Measurements from ENCODE around the gene CPNE6.
"Not testable (repeated sequence)": the region's sequence is repeated elsewhere in the genome, so short reads cannot be mapped to it uniquely, and the experiment has no call there.

CPNE6 gene

GRCh38 chr14:24071144-24071697 is at the start of gene CPNE6:
TSS of gene CPNE6 (plus strand) at chr14:24071562. CDS start at chr14:24072937, 1,375 bp downstream.
- 0 out of 2 replicates have a peak, but pooled peaks cover 4% of the 10 kb centered on the region for H3K4me1 ChIP-seq (ENCODE audit: low read length)
- H3F3A ChIP-seq (ENCODE audit: insufficient read depth, low read length), result no peaks in the 10 kb centered on the region
- H3K36me3 ChIP-seq (replicated peaks; ENCODE audit: insufficient read depth, low read length), result no peaks in the 10 kb centered on the region
- H2AFZ ChIP-seq (ENCODE audit: low read length), result no peak within 1 kb of the TSS
- no peaks in the 10 kb centered on the region for H3K9me2 ChIP-seq (replicated peaks; ENCODE audit: insufficient read depth, low read length)
- no peak within 1 kb of the TSS for H3K27ac ChIP-seq (ENCODE audit: low read length)
- H3K9me3 ChIP-seq (replicated peaks; ENCODE audit: insufficient read depth, low read length), result no peaks in the 10 kb centered on the region
- no peaks in the 10 kb centered on the region for H3K79me2 ChIP-seq (ENCODE audit: low read length)
- no peak for DNase-seq
- H3K9ac ChIP-seq (ENCODE audit: low read length), result no peak within 1 kb of the TSS
- TF ChIP-seq CTCF (IDR thresholded peaks at IDR 0.05; ENCODE audit: low read length), result no peak
- no peak for TF ChIP-seq EZH2 (optimal IDR thresholded peaks at IDR 0.05; ENCODE audit: low read depth, low read length)
- no peak for TF ChIP-seq EZH2phosphoT487 (IDR thresholded peaks at IDR 0.05; ENCODE audit: low read length)
- no peaks in the 10 kb centered on the region for H3K27me3 ChIP-seq (replicated peaks; ENCODE audit: insufficient read depth, low read length)
- no peak within 1 kb of the TSS for H3K4me3 ChIP-seq (ENCODE audit: low read length)
- H3K4me2 ChIP-seq (ENCODE audit: low read depth, low read length), result no peak within 1 kb of the TSS
- H4K20me1 ChIP-seq (ENCODE audit: insufficient read depth, low read length), result no peaks in the 10 kb centered on the region

- not testable (repeated sequence) for H3K9me2 ChIP-seq (replicated peaks; ENCODE audit: insufficient read depth, low read length); H3K79me2 ChIP-seq (ENCODE audit: low read length); H3K4me3 ChIP-seq (ENCODE audit: low read length); H3K27ac ChIP-seq (ENCODE audit: low read length); H4K20me1 ChIP-seq (ENCODE audit: insufficient read depth, low read length); H3K4me1 ChIP-seq (ENCODE audit: low read length); H3K4me2 ChIP-seq (ENCODE audit: low read depth, low read length); H3K27me3 ChIP-seq (replicated peaks; ENCODE audit: insufficient read depth, low read length); H2AFZ ChIP-seq (ENCODE audit: low read length); H3F3A ChIP-seq (ENCODE audit: insufficient read depth, low read length); H3K9ac ChIP-seq (ENCODE audit: low read length); H3K9me3 ChIP-seq (replicated peaks; ENCODE audit: insufficient read depth, low read length); H3K36me3 ChIP-seq (replicated peaks; ENCODE audit: insufficient read depth, low read length); DNase-seq
Observed at GRCh38 chr14:24024939-24025418, 46.4 kb upstream of the CPNE6 start.

GRCh38 chr14:24029687-24030086 is 41.7 kb upstream of the CPNE6 start:
- H3K4me1 ChIP-seq (ENCODE audit: low read length); H3F3A ChIP-seq (ENCODE audit: insufficient read depth, low read length); H4K20me1 ChIP-seq (ENCODE audit: insufficient read depth, low read length); H3K9ac ChIP-seq (ENCODE audit: low read length); DNase-seq; H3K27ac ChIP-seq (ENCODE audit: low read length); H3K36me3 ChIP-seq (replicated peaks; ENCODE audit: insufficient read depth, low read length); H3K27me3 ChIP-seq (replicated peaks; ENCODE audit: insufficient read depth, low read length); H2AFZ ChIP-seq (ENCODE audit: low read length); H3K79me2 ChIP-seq (ENCODE audit: low read length); H3K9me3 ChIP-seq (replicated peaks; ENCODE audit: insufficient read depth, low read length); H3K9me2 ChIP-seq (replicated peaks; ENCODE audit: insufficient read depth, low read length); H3K4me3 ChIP-seq (ENCODE audit: low read length); H3K4me2 ChIP-seq (ENCODE audit: low read depth, low read length): not testable (repeated sequence)

- H3K4me3 ChIP-seq (ENCODE audit: low read length); H3K9me2 ChIP-seq (replicated peaks; ENCODE audit: insufficient read depth, low read length); H4K20me1 ChIP-seq (ENCODE audit: insufficient read depth, low read length): not testable (repeated sequence)
Observed at GRCh38 chr14:24031331-24031730, 40.0 kb upstream of the CPNE6 start.

More at GRCh38 chr14:24031331-24031730, 40.0 kb upstream of the CPNE6 start:
- H3K79me2 ChIP-seq (ENCODE audit: low read length); DNase-seq; H3K4me1 ChIP-seq (ENCODE audit: low read length); H3K9me3 ChIP-seq (replicated peaks; ENCODE audit: insufficient read depth, low read length); H3K27me3 ChIP-seq (replicated peaks; ENCODE audit: insufficient read depth, low read length); H2AFZ ChIP-seq (ENCODE audit: low read length); H3K27ac ChIP-seq (ENCODE audit: low read length); H3F3A ChIP-seq (ENCODE audit: insufficient read depth, low read length); H3K4me2 ChIP-seq (ENCODE audit: low read depth, low read length); H3K9ac ChIP-seq (ENCODE audit: low read length); H3K36me3 ChIP-seq (replicated peaks; ENCODE audit: insufficient read depth, low read length): not testable (repeated sequence)
